ENCODE results near the gene PDE5A. TPM values are rescaled to one million over a fixed set of nuclear protein-coding genes. Genes with fewer than 3 reads are reported as not detected.

Gene PDE5A
- total RNA-seq, 1 experiment from 2014 or later = 5.0 TPM

DNA sequence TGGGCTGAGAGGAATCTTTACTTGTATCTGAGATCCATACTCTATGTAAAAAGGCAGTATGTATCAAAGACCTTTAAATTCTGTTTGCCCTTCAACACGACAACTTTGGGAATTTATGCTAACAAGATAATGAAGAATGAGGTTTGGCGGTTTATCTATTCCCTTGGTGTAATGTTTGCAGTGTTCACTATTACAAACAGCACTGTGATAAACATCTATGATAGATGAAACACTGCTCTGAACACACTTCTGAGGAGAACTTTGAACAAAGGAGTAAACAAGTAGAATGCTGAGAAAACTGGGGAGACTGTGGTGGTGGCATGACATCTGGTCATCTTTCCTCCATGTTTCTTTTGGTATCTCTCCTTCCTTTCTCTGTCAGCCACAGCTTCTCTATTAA, 126.9 kb downstream of the PDE5A start:
- ChIA-PET RAD21 (ENCODE audit: low non-redundant PET in 1 of 2, low total read pairs in 2 of 2, uncharacterized antibody in 2 of 2, unreplicated experiment in 2 of 2) (no interaction called here), CTCF (no interaction called here), POLR2A (no interaction called here)
- Histone ChIP-seq H3K4me3 (replicated peaks in 1 of 2; ENCODE audit: low read depth in 1 of 2, low read length in 2 of 2) (no peak overlapping the region), H3K36me3 (ENCODE audit: control insufficient read depth in 1 of 2, insufficient read depth in 2 of 2, low read length in 2 of 2) (peaks cover 15 to 22% of the 10 kb centered on the region in 2 experiments; a peak in 3 of 4 replicates), H2AFZ (ENCODE audit: low read depth, low read length, poor library complexity, severe bottlenecking) (no peak overlapping the region), H3K9me3 (ENCODE audit: control insufficient read depth in 1 of 2, insufficient read depth in 1 of 2, low read depth in 1 of 2, low read length in 2 of 2) (no peaks in the 10 kb centered on the region), H4K20me1 (ENCODE audit: insufficient read depth) (no peaks in the 10 kb centered on the region), H3K27me3 (ENCODE audit: insufficient read depth, low read length) (no peaks in the 10 kb centered on the region), H3K79me2 (ENCODE audit: insufficient read depth, low read length) (no peaks in the 10 kb centered on the region), H3K9ac (ENCODE audit: low read length) (no peak overlapping the region), H3K4me1 (ENCODE audit: control insufficient read depth in 1 of 2, insufficient read depth in 2 of 2, low read length in 2 of 2) (no peaks in the 10 kb centered on the region), H3K27ac (ENCODE audit: low read depth, low read length) (no peak overlapping the region), H3K4me2 (ENCODE audit: low read length) (no peak overlapping the region), H3K9me2 (ENCODE audit: insufficient read depth) (no peaks in the 10 kb centered on the region)
- TF ChIP-seq ELF1 (IDR thresholded peaks at IDR 0.05; ENCODE audit: borderline replicate concordance, low read depth) (no peak), JUND (IDR thresholded peaks at IDR 0.05) (no peak), TCF7L2 (IDR thresholded peaks at IDR 0.05; ENCODE audit: borderline replicate concordance, extremely low read depth, insufficient read depth, insufficient read length) (no peak), POLR2AphosphoS5 (IDR thresholded peaks at IDR 0.05; ENCODE audit: low read depth, low read length) (no peak)
- BruUV-seq (replicated peaks) = no TSS peak
- intact Hi-C loops (cut with micrococcal nuclease) = no loop called here
- DNase-seq (ENCODE audit: low read depth, low spot score) (no peak), ATAC-seq (no peak)

GRCh38 chr4:119498527-119498926, 130.1 kb downstream of the PDE5A start:
- H3K4me2 ChIP-seq (ENCODE audit: low read length) = no peak overlapping the region
- H3K27me3 ChIP-seq (ENCODE audit: insufficient read depth, low read length) = no peaks in the 10 kb centered on the region
- no peaks in the 10 kb centered on the region for H3K9me2 ChIP-seq (ENCODE audit: insufficient read depth)
- POLR2A ChIA-PET = no interaction called here
- BruUV-seq (replicated peaks) = no TSS peak
- H3K27ac ChIP-seq (ENCODE audit: low read depth, low read length) = no peak overlapping the region
- H3K79me2 ChIP-seq (ENCODE audit: insufficient read depth, low read length) = no peaks in the 10 kb centered on the region
- H3K4me1 ChIP-seq (ENCODE audit: control insufficient read depth in 1 of 2, insufficient read depth in 2 of 2, low read length in 2 of 2) = no peaks in the 10 kb centered on the region
- intact Hi-C loops (cut with micrococcal nuclease) = no loop called here
- H3K36me3 ChIP-seq (ENCODE audit: control insufficient read depth in 1 of 2, insufficient read depth in 2 of 2, low read length in 2 of 2) = peaks cover 18 to 24% of the 10 kb centered on the region in 2 experiments; a peak in 3 of 4 replicates
- ATAC-seq = no peak
- RAD21 ChIA-PET (ENCODE audit: low non-redundant PET in 1 of 2, low total read pairs in 2 of 2, uncharacterized antibody in 2 of 2, unreplicated experiment in 2 of 2) = no interaction called here
- CTCF ChIA-PET = no interaction called here
- no peak overlapping the region for H2AFZ ChIP-seq (ENCODE audit: low read depth, low read length, poor library complexity, severe bottlenecking)
- H3K9ac ChIP-seq (ENCODE audit: low read length) = no peak overlapping the region
- DNase-seq (ENCODE audit: low read depth, low spot score) = no peak
- H3K4me3 ChIP-seq (replicated peaks in 1 of 2; ENCODE audit: low read depth in 1 of 2, low read length in 2 of 2) = no peak overlapping the region
- no peaks in the 10 kb centered on the region for H4K20me1 ChIP-seq (ENCODE audit: insufficient read depth)
- no peaks in the 10 kb centered on the region for H3K9me3 ChIP-seq (ENCODE audit: control insufficient read depth in 1 of 2, insufficient read depth in 1 of 2, low read depth in 1 of 2, low read length in 2 of 2)
- TF ChIP-seq ZNF274 (IDR thresholded peaks at IDR 0.05; ENCODE audit: low read depth, low read length) (no peak), JUND (IDR thresholded peaks at IDR 0.05) (no peak), EZH2phosphoT487 (IDR thresholded peaks at IDR 0.05; ENCODE audit: borderline replicate concordance) (no peak), CEBPB (IDR thresholded peaks at IDR 0.05; ENCODE audit: low read depth) (no peak), CTCF (IDR thresholded peaks at IDR 0.05 in 2 of 3, conservative IDR thresholded peaks at IDR 0.05 in 1 of 3; ENCODE audit: borderline replicate concordance in 1 of 3, insufficient read depth in 1 of 3, low read depth in 2 of 3, low read length in 2 of 3) (no peak), RAD21 (IDR thresholded peaks at IDR 0.05; ENCODE audit: low read depth) (no peak), EGR1 (IDR thresholded peaks at IDR 0.05; ENCODE audit: low read depth) (no peak), REST (IDR thresholded peaks at IDR 0.05; ENCODE audit: low read depth) (no peak), YY1 (IDR thresholded peaks at IDR 0.05; ENCODE audit: extremely low read depth, insufficient replicate concordance, low read depth, low read length) (no peak)
- TF ChIP-seq, protein P1, sequence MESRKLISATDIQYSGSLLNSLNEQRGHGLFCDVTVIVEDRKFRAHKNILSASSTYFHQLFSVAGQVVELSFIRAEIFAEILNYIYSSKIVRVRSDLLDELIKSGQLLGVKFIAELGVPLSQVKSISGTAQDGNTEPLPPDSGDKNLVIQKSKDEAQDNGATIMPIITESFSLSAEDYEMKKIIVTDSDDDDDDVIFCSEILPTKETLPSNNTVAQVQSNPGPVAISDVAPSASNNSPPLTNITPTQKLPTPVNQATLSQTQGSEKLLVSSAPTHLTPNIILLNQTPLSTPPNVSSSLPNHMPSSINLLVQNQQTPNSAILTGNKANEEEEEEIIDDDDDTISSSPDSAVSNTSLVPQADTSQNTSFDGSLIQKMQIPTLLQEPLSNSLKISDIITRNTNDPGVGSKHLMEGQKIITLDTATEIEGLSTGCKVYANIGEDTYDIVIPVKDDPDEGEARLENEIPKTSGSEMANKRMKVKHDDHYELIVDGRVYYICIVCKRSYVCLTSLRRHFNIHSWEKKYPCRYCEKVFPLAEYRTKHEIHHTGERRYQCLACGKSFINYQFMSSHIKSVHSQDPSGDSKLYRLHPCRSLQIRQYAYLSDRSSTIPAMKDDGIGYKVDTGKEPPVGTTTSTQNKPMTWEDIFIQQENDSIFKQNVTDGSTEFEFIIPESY (IDR thresholded peaks at IDR 0.05; ENCODE audit: extremely low read depth, insufficient replicate concordance, low read length) = no peak
